Ishikawa (cell line): Measurements from ENCODE around the gene GRAMD1B.

Source experiments
- CEBPB ChIP-seq: IDR thresholded peaks from 2 replicates; pipeline ENCODE4 v1.6.1; 2012
- EGR1 ChIP-seq: IDR thresholded peaks from 2 replicates; pipeline ENCODE4 v1.6.1; 2012
- EP300 ChIP-seq: IDR thresholded peaks from 2 replicates; pipeline ENCODE4 v1.6.1; 2012; ENCODE audit warnings: borderline replicate concordance
- FOXM1 ChIP-seq: IDR thresholded peaks from 2 replicates; pipeline ENCODE4 v1.6.1; 2012; ENCODE audit warnings: low read depth, borderline replicate concordance
- RAD21 ChIP-seq: IDR thresholded peaks from 2 replicates; pipeline ENCODE4 v1.6.1; 2012; ENCODE audit warnings: low read depth
- TAF1 ChIP-seq: IDR thresholded peaks from 2 replicates; pipeline ENCODE4 v1.6.1; 2012; ENCODE audit warnings: low read depth, mild to moderate bottlenecking
- TCF12 ChIP-seq: IDR thresholded peaks from 2 replicates; pipeline ENCODE4 v1.6.1; 2012; ENCODE audit warnings: low read depth
- YY1 ChIP-seq: IDR thresholded peaks from 2 replicates; pipeline ENCODE4 v1.6.1; 2012; ENCODE audit warnings: low read depth
- ZBTB7A ChIP-seq: IDR thresholded peaks from 2 replicates; pipeline ENCODE4 v1.6.1; 2012; ENCODE audit warnings: low read depth

- TF ChIP-seq EGR1, result no peak
- no peak for TF ChIP-seq YY1
- no peak for TF ChIP-seq EP300
- no peak for TF ChIP-seq RAD21
- TF ChIP-seq TAF1, result no peak
- no peak for TF ChIP-seq CEBPB
- TF ChIP-seq FOXM1, result no peak
- TF ChIP-seq ZBTB7A, result no peak
- no peak for TF ChIP-seq TCF12
Measured at GRCh38 chr11:123594188-123594901, 164.3 kb downstream of the GRAMD1B start.
